ENCODE measurements around the gene RPRD1B.

The RPRD1B gene

DNA sequence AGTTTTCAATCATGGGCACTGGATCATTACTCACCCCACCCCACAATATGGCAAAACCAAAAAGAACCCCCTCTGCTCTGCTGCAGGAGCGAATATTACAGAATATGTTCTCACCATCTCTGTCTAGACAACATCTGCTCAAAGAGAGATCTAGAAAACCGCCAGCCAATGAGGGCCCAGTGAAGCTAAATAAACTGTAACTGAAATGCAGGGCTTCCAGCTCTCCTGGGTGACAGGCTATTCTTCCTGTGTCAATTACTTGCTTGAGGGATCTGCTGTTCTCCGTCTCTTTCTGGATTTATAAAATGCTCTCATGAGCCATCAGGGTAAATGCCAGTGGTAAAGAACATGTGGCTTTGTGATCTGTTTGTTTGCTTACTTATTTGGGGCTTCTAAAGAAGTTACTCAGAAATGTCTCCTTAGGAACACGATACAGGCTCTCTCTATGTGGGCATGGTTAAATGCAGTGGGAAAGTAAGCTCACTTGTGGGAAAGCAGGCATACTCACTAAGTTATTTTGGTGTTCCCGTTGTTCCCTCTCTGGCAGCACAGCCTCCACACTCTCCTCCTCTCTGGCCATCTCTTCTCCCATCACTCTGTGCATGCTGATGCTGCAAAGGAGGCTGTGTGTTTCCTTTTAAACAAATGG is 45.1 kb upstream of the RPRD1B start:
- DNase-seq (ENCODE audit: low read depth), result no peak
- no peak overlapping the region for H3K4me3 ChIP-seq (ENCODE audit: low read depth, low read length)
- TF ChIP-seq, protein P1, sequence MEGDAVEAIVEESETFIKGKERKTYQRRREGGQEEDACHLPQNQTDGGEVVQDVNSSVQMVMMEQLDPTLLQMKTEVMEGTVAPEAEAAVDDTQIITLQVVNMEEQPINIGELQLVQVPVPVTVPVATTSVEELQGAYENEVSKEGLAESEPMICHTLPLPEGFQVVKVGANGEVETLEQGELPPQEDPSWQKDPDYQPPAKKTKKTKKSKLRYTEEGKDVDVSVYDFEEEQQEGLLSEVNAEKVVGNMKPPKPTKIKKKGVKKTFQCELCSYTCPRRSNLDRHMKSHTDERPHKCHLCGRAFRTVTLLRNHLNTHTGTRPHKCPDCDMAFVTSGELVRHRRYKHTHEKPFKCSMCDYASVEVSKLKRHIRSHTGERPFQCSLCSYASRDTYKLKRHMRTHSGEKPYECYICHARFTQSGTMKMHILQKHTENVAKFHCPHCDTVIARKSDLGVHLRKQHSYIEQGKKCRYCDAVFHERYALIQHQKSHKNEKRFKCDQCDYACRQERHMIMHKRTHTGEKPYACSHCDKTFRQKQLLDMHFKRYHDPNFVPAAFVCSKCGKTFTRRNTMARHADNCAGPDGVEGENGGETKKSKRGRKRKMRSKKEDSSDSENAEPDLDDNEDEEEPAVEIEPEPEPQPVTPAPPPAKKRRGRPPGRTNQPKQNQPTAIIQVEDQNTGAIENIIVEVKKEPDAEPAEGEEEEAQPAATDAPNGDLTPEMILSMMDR (conservative IDR thresholded peaks at IDR 0.05; ENCODE audit: low read depth, low read length), result no peak

DNA sequence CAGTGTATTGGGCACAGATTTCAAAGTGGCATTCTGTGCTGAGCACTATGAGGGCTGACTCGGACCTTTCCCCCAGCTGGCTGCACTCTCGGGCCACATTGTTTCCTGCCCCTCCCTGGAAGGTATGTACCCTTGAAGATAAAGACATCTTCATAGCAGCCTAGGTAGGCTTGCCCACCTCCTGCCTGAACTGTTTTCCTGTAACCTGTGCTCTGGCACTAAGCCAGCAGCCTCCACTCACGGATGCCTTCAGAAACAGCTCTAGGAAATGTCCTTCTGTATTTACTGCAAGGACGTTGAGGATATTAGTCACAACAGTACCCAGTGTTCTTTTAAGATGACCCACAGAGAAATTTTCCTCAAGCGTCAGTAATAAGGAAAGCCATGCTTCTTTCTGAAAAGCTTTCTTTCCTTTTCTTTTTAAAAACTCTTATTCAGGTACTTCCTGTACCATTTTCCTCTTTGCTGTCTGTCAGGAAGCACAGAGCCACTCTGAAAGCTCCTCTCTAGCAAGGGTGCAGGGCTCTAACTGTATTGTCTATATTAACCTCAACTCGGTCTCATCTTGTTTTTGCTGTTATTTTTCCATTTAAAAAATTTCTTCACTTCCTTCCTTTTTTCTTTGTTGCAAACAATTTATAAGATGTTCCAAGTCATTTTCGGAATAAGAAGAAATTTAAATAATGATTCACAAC is 43.8 kb upstream of the RPRD1B start:
- TF ChIP-seq, protein P1 (conservative IDR thresholded peaks at IDR 0.05; ENCODE audit: low read depth, low read length), result no peak
- no peak overlapping the region for H3K4me3 ChIP-seq (ENCODE audit: low read depth, low read length)
- no peak for DNase-seq (ENCODE audit: low read depth)

DNA sequence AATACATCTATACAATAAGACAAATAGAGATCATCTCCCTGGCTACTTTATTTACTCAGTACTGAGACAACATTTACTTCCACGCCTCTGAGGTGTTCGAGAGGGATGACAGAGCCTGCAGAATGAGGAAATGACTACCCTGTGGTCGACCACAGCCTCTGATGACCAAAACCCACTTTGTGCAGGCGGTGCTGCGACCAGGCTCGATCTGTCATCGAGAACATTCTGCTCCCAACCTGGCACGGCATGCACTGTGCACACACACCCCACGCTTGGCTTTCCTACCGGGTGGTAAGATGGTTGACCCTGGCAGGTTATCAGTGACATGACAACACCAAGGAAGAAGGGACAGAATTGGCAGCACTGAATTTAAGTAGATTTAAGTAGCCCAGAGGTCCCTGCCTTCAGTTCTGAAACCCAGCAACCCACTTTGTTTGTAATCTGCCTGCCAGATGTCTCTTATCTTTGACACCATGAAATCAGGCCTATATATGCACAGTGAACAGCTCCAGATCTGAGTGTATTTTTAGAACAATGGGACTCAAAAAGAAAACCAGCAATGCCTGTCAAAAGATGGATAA is 42.9 kb upstream of the RPRD1B start:
- DNase-seq (ENCODE audit: low read depth), result peak; percentile 58
- no peak overlapping the region for H3K4me3 ChIP-seq (ENCODE audit: low read depth, low read length)
- TF ChIP-seq, protein P1 (conservative IDR thresholded peaks at IDR 0.05; ENCODE audit: low read depth, low read length), result no peak

DNA sequence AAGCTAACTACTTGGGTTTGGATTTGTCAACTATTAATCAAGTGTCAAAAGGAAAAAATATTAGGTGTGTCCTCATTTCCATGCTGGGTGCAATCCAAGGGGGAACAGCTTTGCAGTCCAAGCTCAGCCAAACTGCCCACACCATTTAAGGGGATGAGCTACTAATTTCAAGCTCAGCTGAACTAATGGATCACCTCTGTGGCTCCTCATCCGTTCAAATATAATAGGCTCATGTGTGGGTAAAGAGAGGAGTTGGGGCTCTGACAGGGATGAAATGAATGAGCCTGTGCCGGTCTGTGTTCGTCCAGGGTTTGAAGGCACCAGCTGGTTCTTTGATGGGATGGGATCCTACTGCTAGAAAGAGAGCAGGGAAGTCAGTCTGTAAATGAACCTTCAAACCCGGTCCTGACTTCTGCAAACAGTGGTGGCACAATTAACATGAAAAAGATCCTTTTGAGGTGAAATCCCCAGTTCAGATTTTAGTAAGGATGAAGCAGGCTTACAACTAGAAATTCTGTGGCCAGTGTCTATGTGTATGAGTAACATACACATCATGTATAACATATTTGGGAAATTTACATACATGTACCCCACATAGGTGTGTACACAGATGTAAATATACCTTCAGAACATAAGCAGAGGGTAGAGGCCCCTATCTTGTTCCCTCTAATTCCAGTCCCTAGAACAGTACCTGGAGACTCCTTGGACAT is 42.2 kb upstream of the RPRD1B start:
- DNase-seq (ENCODE audit: low read depth), result no peak

DNA sequence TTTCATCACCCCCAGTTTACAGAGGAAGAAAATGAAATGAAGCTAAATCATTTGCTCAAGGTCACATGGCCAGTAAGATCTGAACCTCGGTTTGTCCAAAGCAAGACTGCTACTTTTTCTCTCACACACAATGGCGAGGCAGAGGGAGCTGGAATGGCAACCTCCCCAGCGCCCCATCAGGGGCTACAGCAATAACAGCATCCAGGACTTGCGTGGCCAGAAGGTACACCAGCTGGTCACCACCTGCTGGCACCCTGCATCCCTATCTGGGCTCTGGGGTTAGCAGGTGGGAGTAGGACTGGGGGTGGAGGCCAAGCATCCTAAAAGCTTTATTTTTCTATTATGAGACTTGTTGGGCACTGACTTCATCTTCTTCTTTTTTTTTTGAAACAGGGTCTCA is 41.6 kb upstream of the RPRD1B start:
- TF ChIP-seq, protein P1 (conservative IDR thresholded peaks at IDR 0.05; ENCODE audit: low read depth, low read length), result no peak
- no peak overlapping the region for H3K4me3 ChIP-seq (ENCODE audit: low read depth, low read length)
- DNase-seq (ENCODE audit: low read depth), result no peak

More for the DNA sequence above, 42.2 kb upstream of the RPRD1B start:
- TF ChIP-seq, protein P1 (conservative IDR thresholded peaks at IDR 0.05; ENCODE audit: low read depth, low read length), result no peak
- H3K4me3 ChIP-seq (ENCODE audit: low read depth, low read length), result no peak overlapping the region

DNA sequence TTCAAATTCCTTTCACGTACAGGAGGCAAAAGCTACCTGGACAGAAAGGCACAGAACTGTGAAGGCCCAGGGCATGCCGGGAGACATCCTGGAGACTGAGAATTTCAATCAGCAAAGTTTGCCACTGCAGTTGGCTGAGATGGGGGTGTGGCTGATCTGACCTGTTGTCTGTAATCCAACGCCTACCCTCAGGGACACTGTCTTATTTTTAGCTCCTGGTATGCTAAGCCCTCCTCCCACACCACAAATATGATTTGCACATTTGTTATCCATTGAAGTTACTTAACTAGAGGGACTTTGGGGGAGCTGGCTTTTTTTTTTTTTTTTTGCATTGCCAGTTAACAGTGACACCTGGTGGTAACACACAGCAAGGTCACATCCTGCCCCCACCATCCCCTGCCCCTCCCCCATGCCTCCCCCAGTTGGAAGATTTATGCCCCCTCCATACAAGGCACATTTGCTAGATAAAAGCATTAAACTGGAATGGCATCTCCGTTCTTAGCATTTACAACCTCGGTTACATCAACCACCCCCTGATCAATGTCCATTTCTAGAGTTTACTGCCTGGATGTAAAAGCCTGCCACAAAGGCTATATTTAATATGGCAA is 40.6 kb upstream of the RPRD1B start:
- no peak overlapping the region for H3K4me3 ChIP-seq (ENCODE audit: low read depth, low read length)
- TF ChIP-seq, protein P1 (conservative IDR thresholded peaks at IDR 0.05; ENCODE audit: low read depth, low read length), result peak; percentile 58
- peak; percentile 97 for DNase-seq (ENCODE audit: low read depth)

All from choroid plexus epithelial cell (primary cell).